Activated CD8-positive, alpha-beta memory T cell treated with anti-CD3 and anti-CD28 coated beads, Interleukin-2, amount 10 ng/mL, durations not matched to agents 7 days and 5 days (primary cell): ENCODE data around the gene CDH4. TPM values are rescaled to one million over a fixed set of nuclear protein-coding genes. Genes with fewer than 3 reads are reported as not detected.
"Not testable (repeated sequence)": the region's sequence is repeated elsewhere in the genome, so short reads cannot be mapped to it uniquely, and the experiment has no call there.

Experiments used
- ATAC-seq: fragments of 150-1000 bp; cut with Tn5 transposase; one replicate; pipeline ENCODE4 v1.10.0; 2021; ENCODE audit warnings: moderate library complexity
- CTCF ChIA-PET: fragments of 350-600 bp; sonication (Branson Sonifier 250); formaldehyde crosslinking; loops from one replicate; lab custom pipeline; 2021; ENCODE audit warnings: antibody characterized with exemption; lab: Charles Lee
- DNase-seq: peaks from one replicate; pipeline ENCODE4 v3.0.0-alpha.2; 2020
- H3K27ac Mint-ChIP-seq: one replicate; pipeline ENCODE4 v1.8.0; 2021; ENCODE audit warnings: mild to moderate bottlenecking, mixed read lengths
- H3K27me3 Mint-ChIP-seq: one replicate; pipeline ENCODE4 v1.8.0; 2021; ENCODE audit warnings: mixed read lengths
- H3K36me3 Mint-ChIP-seq: one replicate; pipeline ENCODE4 v1.8.0; 2021; ENCODE audit warnings: mild to moderate bottlenecking, mixed read lengths
- H3K4me1 Mint-ChIP-seq: one replicate; pipeline ENCODE4 v1.8.0; 2021; ENCODE audit warnings: mixed read lengths
- H3K4me3 Mint-ChIP-seq: one replicate; pipeline ENCODE4 v1.8.0; 2021; ENCODE audit warnings: mild to moderate bottlenecking, moderate library complexity, mixed read lengths
- H3K9me3 Mint-ChIP-seq: one replicate; pipeline ENCODE4 v1.8.0; 2022; ENCODE audit warnings: low read depth, mixed read lengths
- total RNA-seq, 2 experiments: library from RNA; stranded (reverse); gene quantifications; one replicate each; pipeline ENCODE4 v1.2.3, GENCODE V29; 2021

CDH4 gene
- total RNA-seq, 2 experiments from 2014 or later: 0.02 TPM; not detected in 1

GRCh38 chr20:61849376-61849775 is 597.3 kb downstream of the CDH4 start:
- Mint-ChIP-seq H3K36me3 (no peaks in the 10 kb centered on the region), H3K4me3 (no peak overlapping the region), H3K27me3 (no peaks in the 10 kb centered on the region), H3K9me3 (no peaks in the 10 kb centered on the region), H3K4me1 (no peaks in the 10 kb centered on the region), H3K27ac (no peak overlapping the region)
- CTCF ChIA-PET: no interaction called here
- DNase-seq (no peak), ATAC-seq (no peak)

DNA sequence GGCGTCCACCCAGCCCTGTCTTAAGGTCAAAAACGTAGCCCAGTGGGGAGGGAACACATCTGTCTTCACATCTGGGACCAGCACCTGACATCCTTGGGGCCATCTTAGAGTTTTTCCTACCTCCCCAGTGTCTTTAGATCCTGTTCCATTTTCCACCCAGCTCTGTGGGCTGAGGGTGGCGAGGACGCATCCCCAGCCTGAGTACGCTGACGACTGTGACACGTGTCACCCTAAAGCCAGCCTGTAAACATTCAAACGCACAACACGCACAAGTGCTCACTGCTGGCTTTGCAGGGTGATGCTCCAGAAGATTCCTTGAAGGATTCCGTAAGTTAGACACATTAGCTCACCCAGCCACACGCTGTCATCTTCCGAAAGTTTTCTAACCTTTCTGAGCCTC is 597.8 kb downstream of the CDH4 start:
- Mint-ChIP-seq H3K36me3 (no peaks in the 10 kb centered on the region), H3K27me3 (no peaks in the 10 kb centered on the region), H3K4me1 (no peaks in the 10 kb centered on the region), H3K9me3 (no peaks in the 10 kb centered on the region), H3K27ac (no peak overlapping the region), H3K4me3 (no peak overlapping the region)
- DNase-seq (no peak), ATAC-seq (no peak)
- CTCF ChIA-PET: no interaction called here

- H3K4me3 Mint-ChIP-seq: no peak overlapping the region
- no peak overlapping the region for H3K27ac Mint-ChIP-seq
- ATAC-seq: no peak
- no peaks in the 10 kb centered on the region for H3K36me3 Mint-ChIP-seq
- no peaks in the 10 kb centered on the region for H3K27me3 Mint-ChIP-seq
- H3K4me1 Mint-ChIP-seq: no peaks in the 10 kb centered on the region
- no peaks in the 10 kb centered on the region for H3K9me3 Mint-ChIP-seq
- DNase-seq: no peak
- CTCF ChIA-PET: no interaction called here
Observed at GRCh38 chr20:61850457-61850856, 598.4 kb downstream of the CDH4 start.

- CTCF ChIA-PET: no interaction called here
- no peaks in the 10 kb centered on the region for H3K9me3 Mint-ChIP-seq
- ATAC-seq: no peak
Observed at GRCh38 chr20:61850926-61851900, 599.2 kb downstream of the CDH4 start.

GRCh38 chr20:61852268-61853072 is 600.4 kb downstream of the CDH4 start:
- DNase-seq (no peak), ATAC-seq (no peak)
- no peaks in the 10 kb centered on the region for H3K27me3 Mint-ChIP-seq
- no peak overlapping the region for H3K27ac Mint-ChIP-seq
- no peaks in the 10 kb centered on the region for H3K4me1 Mint-ChIP-seq
- H3K9me3 Mint-ChIP-seq: no peaks in the 10 kb centered on the region
- H3K4me3 Mint-ChIP-seq: no peak overlapping the region
- CTCF ChIA-PET: no interaction called here
- H3K36me3 Mint-ChIP-seq: no peaks in the 10 kb centered on the region

More at GRCh38 chr20:61850926-61851900, 599.2 kb downstream of the CDH4 start:
- H3K27ac Mint-ChIP-seq: no peak overlapping the region
- no peaks in the 10 kb centered on the region for H3K27me3 Mint-ChIP-seq
- H3K4me1 Mint-ChIP-seq: no peaks in the 10 kb centered on the region
- DNase-seq: no peak
- no peak overlapping the region for H3K4me3 Mint-ChIP-seq
- H3K36me3 Mint-ChIP-seq: no peaks in the 10 kb centered on the region

- Mint-ChIP-seq H3K9me3 (no peaks in the 10 kb centered on the region), H3K4me3 (no peak overlapping the region), H3K36me3 (no peaks in the 10 kb centered on the region), H3K27me3 (no peaks in the 10 kb centered on the region), H3K27ac (no peak overlapping the region), H3K4me1 (no peaks in the 10 kb centered on the region)
- ATAC-seq (no peak), DNase-seq (no peak)
- CTCF ChIA-PET: no interaction called here
Observed at GRCh38 chr20:61853073-61854005, 601.3 kb downstream of the CDH4 start.

DNA sequence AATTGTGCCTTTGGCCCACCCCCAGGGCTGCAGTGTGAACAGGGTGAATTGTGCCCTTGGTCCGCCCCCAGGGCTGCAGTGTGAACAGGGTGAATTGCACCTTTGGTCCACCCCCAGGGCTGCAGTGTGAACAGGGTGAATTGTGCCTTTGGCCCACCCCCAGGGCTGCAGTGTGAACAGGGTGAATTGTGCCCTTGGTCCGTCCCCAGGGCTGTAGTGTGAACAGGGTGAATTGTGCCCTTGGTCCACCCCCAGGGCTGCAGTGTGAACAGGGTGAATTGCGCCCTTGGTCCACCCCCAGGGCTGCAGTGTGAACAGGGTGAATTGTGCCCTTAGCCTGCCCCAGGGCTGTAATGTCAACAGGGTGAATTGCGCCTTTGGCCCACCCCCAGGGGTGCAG is 602.5 kb downstream of the CDH4 start:
- ATAC-seq, H3K4me1 Mint-ChIP-seq, H3K27me3 Mint-ChIP-seq, H3K9me3 Mint-ChIP-seq, DNase-seq, H3K36me3 Mint-ChIP-seq, H3K4me3 Mint-ChIP-seq, H3K27ac Mint-ChIP-seq, CTCF ChIA-PET: not testable (repeated sequence)

- no peaks in the 10 kb centered on the region for H3K4me1 Mint-ChIP-seq
- CTCF ChIA-PET: no interaction called here
- H3K27me3 Mint-ChIP-seq: no peaks in the 10 kb centered on the region
- no peak overlapping the region for H3K4me3 Mint-ChIP-seq
- ATAC-seq: no peak
- no peak overlapping the region for H3K27ac Mint-ChIP-seq
- no peak for DNase-seq
- no peaks in the 10 kb centered on the region for H3K9me3 Mint-ChIP-seq
- no peaks in the 10 kb centered on the region for H3K36me3 Mint-ChIP-seq
Observed at GRCh38 chr20:61855286-61855685, 603.2 kb downstream of the CDH4 start.

GRCh38 chr20:61856626-61857413 is 604.8 kb downstream of the CDH4 start:
- H3K4me1 Mint-ChIP-seq: peaks cover 3% of the 10 kb centered on the region
- H3K36me3 Mint-ChIP-seq: no peaks in the 10 kb centered on the region
- no peak for ATAC-seq
- DNase-seq: no peak
- H3K9me3 Mint-ChIP-seq: no peaks in the 10 kb centered on the region
- H3K27ac Mint-ChIP-seq: no peak overlapping the region
- H3K4me3 Mint-ChIP-seq: no peak overlapping the region
- CTCF ChIA-PET: no interaction called here
- H3K27me3 Mint-ChIP-seq: no peaks in the 10 kb centered on the region

DNA sequence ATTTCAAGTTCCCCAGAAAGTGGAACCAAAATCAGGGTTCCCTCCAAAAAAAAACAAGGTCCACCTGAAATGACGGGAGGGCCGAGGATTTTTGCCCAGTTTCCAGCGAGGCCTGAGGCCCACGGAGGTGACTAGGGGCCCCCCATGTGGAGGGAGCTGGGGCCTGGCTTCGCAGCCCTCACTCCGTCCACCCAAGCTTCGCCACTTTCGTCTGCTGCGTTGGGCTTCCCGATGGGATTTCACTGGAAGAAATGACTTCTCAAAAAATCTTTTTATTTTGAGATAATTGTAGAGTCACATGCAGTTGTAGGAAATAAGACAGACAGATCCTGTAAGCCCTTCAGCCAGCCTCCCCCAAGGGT is 605.3 kb downstream of the CDH4 start:
- ATAC-seq: no peak

GRCh38 chr20:61857884-61858283 is 605.8 kb downstream of the CDH4 start:
- no peak overlapping the region for H3K4me3 Mint-ChIP-seq
- H3K9me3 Mint-ChIP-seq: no peaks in the 10 kb centered on the region
- ATAC-seq (no peak), DNase-seq (no peak)
- H3K27me3 Mint-ChIP-seq: no peaks in the 10 kb centered on the region
- H3K36me3 Mint-ChIP-seq: no peaks in the 10 kb centered on the region
- H3K4me1 Mint-ChIP-seq: peaks cover 3% of the 10 kb centered on the region
- CTCF ChIA-PET: no interaction called here
- H3K27ac Mint-ChIP-seq: no peak overlapping the region

More for the DNA sequence above, 605.3 kb downstream of the CDH4 start:
- CTCF ChIA-PET: no interaction called here
- no peak overlapping the region for H3K4me3 Mint-ChIP-seq
- no peak overlapping the region for H3K27ac Mint-ChIP-seq
- H3K9me3 Mint-ChIP-seq: no peaks in the 10 kb centered on the region
- DNase-seq: no peak
- H3K36me3 Mint-ChIP-seq: no peaks in the 10 kb centered on the region
- H3K4me1 Mint-ChIP-seq: peaks cover 3% of the 10 kb centered on the region
- H3K27me3 Mint-ChIP-seq: no peaks in the 10 kb centered on the region

DNA sequence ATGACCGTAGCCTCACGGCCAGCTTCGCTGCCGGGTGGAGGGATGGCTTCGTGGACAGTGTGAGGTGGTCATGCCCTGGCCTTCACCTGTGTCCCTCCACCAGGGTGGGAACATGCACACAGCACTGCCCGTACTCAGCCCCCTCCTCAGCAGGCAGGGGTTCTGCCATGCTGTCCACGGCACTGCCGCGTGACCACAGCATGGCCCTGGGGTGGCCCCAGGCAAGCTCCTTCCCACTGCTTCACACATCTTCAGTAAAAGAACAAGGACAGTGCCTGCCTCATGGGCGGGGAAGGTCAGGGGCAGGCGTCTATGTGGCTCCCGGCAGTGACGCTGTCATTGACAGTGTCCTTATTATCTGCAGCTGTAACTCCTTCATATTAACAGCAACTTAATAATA is 607.7 kb downstream of the CDH4 start:
- Mint-ChIP-seq H3K4me1 (peaks cover 3% of the 10 kb centered on the region), H3K27ac (no peak overlapping the region), H3K4me3 (no peak overlapping the region), H3K9me3 (no peaks in the 10 kb centered on the region), H3K27me3 (no peaks in the 10 kb centered on the region), H3K36me3 (no peaks in the 10 kb centered on the region)
- ATAC-seq: no peak
- CTCF ChIA-PET: no interaction called here
- no peak for DNase-seq
